NOMO-1 treated with DMSO at 0.1 percent for 48 hours (cell line): ENCODE measurements around the gene SHLD1.
A peak's percentile ranks its signal among the peaks of the same experiment; 100 is the strongest.

Experiments
- DNase-seq: peaks from one replicate; lab custom pipeline; 2025; ENCODE audit not compliant: unreplicated experiment; lab: John Stamatoyannopoulos, UW

Gene SHLD1

DNA sequence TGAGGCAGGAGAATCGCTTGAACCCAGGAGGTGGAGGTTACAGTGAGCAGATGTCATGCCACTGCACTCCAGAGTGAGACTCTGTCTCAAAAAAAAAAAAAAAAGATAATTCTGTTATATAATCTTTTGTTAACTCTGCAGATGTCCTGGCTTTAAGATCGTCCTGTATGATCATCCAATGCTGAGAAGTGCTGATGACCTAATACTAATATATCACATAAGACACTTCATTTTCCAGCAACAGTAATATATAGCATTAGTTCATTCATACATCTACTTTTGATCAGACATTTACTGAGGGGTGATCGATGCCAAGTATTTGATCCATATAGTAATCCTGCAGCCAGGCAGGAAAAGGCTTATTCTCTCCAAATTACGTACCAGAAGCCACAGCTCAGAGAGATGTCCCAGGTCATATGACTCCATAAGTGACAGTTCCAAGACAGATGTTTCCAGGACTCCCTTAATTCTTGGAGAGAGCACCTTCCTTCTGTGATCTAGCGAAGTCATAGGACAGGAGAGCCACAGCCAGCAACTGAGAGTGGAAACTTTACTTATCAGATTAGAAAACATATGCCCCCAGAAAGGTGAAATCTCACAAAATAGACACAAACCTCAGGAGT is 60.7 kb downstream of the SHLD1 start:
- DNase-seq, result no peak

DNA sequence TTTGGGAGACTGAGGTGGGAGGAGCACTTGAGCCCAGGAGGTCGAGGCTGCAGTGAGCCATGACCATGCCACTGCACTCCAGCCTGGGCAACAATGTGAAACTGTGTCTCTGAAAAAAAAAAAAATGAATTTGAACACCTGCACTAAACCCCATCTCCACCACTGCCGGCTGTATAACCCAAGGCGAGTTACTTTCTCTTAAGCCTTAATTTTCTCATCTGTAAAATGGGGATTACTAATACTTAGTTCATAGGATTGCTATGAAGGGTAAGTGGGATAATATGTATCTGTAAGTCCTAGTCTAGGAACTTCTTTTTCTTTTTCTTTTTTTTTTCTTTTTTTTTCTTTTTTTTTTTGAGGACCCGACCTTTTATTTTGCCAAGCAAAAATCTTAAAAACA is 61.5 kb downstream of the SHLD1 start:
- no peak for DNase-seq

DNA sequence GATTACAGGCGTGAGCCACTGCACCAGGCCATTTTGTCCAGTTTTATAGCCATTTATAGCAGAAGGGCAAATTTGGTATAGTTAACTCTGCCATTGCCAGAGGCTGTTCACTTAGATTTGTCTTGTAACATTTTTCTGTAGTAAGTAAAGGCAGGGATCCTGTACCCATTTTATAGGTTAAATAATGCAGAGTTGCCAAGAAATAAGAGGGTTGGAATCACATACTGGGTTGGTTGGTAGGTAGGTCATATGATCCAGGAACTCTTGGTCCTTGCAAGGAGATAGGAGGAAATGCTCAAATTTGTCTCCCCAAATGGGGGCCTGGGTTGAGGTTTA is 68.1 kb downstream of the SHLD1 start:
- no peak for DNase-seq

DNA sequence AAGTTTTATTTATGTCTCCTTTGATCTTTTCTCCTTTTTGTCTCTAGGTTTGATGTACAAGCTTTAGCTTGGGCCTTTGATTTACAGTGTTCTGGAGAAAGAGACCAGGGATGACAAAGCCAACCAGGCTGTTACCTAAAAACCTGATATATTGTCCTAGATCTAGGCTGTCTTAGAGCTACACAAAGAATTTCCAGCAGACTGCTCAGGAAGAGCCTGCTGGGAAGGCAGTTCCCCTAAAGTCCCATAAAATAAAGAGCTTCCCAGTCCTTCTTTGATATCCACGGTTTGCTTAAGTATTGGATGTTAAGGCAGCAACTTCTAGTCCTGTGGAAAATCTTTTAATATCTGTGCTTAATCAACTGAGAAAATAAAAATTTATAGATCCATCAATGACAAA is 70.5 kb downstream of the SHLD1 start:
- DNase-seq, result no peak

DNA sequence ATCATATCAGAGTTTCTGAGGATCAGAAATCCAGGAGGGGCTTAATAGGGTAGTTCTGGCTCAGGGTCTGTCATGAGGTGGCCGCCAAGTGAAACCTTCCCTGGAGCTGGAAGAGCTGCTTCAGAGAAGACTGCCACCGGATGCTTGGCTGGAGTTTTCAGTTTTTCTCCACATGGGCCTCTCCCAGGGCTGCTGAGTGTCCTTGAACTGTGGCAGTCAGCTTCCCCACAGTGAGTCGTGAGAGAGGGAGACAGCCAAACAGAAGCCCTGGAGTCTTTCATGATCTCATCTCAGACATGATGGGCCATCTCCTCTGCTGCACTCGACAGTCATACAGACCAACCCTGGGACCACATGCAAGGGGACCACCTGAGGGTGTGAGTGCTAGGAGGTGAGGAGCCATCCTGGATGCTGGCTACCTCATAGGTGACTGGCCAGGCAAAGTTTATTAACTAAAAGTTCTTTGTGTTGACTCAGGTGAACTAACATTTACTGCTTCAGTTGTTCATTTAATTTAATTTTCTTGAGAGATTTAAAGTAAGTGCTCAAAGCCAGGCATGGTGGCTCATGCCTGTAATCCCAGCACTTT is 71.5 kb downstream of the SHLD1 start:
- DNase-seq, result no peak

DNA sequence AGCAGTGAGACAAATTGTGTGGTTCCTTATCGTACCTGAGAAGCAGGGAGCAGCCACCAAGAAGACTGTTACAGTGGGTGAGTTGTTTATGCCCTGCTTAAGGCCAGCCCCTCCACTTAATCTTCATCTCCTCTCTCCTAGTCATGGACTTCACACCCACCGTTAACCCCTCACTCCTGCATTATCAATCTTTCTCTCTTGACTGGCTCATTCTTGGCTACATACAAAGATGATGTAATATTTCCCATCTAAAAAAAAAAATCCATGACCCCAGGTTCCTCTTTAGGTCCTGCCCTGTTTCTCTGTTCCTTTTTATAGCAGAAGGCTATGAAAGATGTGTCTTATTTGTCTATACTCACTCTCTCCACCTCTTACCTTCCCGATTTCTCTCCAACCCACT is 72.4 kb downstream of the SHLD1 start:
- peak; percentile 83 for DNase-seq

DNA sequence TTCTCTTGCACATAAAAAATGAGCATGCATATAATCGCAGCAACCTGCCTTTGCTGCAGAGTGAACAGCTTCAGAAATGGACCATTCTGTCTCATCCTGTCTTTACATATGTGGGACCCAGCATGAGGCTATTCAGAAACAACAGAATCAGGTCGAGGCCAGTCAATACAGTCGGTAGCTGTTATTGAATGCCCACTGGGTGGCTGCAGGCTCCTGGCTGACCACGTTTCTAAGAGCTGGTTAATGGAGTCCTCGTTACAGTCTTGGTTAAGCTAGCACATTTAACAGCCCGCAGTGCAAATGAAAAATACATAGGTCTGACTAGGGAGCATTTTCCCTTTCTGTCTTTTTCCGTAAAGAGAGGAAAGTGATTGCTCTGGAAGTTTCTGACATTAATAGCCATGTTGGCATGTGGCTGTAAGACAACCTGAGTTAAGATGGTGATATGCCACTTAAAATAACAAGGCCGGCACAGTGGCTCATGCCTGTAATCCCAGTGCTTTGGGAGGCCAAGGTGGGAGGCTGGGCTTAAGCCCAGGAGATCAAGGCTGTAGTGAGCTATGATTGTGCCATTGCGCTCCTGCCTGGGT is 75.0 kb downstream of the SHLD1 start:
- no peak for DNase-seq

DNA sequence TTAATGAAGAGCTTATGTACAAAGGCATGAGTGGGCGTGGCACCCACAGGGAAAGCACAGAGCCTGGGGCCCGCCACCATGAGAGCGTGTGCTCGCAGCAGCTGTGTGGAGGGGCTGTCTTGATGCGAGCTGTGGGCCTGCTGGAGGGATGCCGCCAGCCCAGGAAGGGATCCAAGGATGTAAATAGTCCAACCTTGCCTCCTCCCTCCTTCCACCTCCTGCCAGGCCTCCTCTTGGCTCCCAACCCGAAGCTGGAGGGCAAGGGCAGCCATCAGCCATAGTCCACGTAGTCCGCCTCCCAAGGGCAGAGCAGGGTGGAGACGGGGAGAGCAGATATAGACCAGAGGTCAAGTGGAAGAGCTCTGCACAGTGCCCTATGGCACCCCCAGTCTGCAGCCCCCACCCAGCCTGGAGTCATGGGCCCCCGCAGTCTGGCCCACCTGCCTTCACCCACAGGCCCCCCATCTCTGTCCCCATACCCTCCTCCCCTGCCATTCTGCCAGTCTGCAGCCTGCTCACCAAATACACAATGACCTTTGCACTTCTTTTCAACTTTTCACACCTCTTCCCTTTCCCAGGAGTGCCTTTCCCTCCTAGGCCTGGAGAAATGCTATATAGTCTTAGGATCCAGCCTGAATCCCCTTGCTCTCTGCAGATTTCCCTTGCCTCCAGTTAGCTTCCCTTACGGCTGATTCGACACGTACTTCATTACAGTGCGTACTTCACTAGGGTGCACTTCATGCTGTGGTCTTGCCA is 77.1 kb downstream of the SHLD1 start:
- no peak for DNase-seq

DNA sequence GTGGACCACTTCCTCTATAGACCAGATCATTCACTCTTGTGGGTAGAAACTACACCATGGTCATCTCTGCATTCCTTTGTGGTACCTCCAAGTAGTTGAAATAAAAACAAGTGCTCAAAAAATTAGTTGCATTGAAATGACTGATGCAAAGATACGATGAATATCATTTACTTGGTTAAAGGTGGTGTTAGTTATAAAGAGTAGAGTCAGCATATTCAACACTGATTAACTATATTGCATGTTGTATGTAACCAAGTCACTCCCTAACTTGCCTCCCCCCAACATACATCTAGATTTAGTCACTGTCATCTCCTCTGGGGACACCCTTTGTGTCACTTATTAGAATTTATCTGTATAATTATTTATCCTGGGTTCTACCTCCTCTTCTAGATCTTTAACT is 77.7 kb downstream of the SHLD1 start:
- no peak for DNase-seq

DNA sequence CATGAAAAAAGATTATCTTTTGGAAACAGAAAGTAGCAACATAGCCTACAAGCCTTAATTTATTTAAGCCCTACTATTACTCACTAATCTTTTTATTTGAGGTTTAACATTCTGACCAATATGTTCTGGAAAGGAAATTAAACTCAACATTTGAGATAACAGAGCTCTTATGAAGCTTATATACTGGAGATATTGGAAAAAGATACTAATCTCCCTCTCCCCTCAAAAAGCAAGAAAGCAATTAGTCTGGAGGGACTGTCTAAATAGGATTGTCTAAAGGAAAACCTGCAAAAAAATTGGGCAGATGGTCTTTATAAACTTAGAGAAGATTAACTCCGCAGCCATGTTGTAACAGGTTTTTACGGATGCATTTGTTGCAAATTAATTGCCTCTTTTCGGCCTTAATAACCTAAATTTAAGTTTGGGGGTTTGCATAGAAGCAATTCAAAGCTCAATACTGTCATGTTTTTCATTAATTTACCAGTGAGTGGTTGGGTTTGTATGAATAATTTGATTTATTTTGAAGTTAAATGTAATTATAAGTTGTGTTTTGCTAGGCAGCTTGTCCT is 79.1 kb downstream of the SHLD1 start:
- no peak for DNase-seq

DNA sequence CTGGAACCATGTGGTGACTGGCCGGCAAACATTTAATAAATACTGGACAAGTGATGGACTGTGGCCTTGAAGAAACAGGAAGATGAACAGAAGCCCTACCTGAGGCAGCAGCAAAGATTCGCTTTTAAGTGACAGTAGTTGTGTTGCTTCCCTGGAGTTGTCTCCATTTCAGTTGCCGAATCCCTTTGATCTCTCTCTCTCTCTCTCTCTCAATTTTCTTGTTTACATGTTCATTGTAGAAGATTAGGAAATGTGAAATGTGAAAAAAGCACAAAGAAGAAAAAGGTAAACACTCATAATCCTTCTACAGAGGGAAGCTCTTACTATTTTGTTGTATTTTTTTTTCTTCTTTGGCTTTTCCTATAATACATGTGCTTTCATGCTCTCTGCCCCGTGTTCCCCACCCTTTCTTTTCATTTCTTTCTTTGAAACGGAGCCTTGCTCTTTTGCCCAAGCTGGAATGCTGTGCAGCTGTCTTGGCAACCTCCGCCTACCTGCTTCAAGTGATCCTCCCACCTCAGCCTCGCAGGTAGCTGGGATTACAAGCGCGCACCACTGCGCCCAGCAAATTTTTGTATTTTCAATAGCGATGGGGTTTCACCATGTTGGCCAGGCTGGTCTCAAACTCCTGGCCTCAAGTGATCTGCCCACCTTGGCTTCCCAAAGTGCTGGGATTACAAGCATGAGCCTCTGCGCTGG is 81.5 kb downstream of the SHLD1 start:
- DNase-seq, result no peak

DNA sequence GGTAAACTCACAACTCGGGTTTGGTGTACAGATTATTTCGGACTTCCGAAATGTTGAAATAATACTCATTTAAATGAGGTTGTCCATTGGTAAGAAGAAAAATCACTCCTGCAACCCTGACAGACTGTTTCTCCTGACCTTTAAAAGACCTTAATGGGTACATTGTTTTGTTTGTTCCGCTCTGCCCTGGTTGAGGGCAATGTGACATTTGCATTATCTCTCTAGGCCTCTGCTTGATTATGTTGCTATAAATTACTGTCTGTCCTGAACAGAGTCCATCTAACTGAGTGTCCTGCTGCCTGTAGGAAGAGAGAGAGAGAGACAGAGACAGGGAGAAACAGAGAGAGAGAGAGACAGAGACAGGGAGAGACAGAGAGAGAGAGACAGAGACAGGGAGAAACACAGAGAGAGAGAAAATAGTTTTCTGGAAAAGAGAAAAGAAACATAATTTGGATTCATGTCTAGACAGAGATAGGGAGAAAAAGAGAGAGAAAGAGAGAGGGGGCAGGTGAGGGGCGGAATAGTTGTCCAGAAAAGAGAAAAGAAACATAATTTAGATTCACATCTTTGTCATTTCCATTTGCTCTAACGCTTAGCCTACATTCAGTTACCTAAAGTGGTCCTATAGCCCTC is 83.2 kb downstream of the SHLD1 start:
- DNase-seq, result no peak

DNA sequence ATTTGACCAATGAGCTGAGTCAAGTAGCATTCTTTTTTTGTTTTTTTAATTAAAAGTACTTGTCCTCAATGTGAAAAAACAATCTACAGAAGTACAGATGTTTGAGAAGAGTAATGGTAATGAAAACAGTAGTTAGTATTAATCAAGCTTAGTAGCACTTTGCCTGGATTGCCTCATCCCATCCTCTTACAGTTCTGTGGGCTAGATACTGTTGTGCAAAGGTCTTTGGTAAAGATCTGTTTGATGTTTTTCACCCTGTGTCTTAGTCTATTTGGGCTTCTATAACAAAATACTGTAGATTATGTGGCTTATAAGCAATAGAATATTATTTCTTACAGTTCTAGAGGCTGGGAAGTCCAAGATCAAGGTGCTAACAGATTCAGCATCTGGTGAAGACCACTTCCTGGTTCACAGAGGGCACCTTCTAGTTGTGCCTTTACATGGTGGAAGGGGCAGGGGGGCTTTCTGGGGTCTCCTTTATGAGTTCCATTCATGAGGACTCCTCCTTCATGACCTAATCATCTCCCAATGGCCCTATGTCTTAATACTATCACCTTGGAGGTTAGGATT is 84.3 kb downstream of the SHLD1 start:
- DNase-seq, result no peak

DNA sequence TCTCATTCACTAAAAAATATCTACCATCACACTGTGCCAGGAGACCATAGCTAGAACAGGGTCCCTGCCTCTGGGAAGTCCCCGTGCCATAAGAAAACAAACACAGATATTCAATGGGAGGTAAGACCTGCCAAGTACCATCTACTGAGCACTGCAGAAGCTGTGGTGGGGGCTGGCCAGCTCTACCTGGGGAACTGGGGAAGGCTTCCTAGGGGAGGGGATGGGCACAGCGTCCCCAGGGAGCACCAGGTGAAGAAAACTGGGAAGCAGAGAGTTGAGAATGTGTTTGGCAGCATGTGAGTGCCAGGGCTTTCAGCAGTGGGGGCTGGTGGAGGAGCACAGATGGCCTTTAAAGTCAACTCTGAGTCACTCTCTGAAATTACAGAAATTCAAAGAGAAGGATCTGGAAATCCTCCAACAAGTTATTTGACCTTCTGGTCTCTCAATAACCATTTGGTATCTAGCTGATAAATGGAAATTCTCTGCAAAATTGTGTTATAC is 85.2 kb downstream of the SHLD1 start:
- no peak for DNase-seq

DNA sequence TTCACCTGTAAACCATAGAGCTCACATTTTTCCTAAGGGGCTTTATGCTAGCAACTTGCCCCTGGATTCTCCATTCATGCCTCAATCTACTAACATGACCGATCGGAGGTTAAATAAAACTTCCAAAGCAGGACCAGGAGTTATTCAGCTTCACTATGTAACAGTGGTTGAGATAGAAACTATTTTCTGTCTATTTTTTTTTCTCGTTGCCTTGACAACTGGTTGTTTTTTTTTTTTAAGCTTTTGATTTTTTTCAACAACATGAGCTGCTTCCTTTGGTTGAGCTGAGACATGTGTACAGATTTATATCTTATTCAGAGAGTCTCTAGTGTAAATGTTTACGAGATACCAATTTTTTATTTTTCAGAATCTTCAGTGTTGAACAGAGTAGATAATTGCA is 85.7 kb downstream of the SHLD1 start:
- DNase-seq, result no peak

DNA sequence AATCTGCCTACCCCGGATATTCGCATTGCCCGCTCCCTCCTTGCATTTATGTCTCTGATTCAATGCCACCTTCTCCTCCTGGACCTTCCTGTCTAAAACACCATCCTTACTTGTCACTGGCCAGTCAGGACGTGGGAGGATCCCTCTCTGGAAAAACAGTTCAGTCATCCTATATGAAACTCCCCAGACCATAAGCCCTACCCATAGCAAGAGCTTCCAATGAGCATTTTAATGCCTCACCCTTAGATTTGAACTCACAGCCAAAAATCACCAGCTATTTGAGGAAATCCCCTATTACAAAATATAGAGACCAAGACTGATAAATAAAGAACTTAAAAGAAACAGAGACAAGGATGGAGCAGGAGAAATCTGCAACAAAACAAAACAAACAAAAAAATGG is 86.4 kb downstream of the SHLD1 start:
- DNase-seq, result no peak

DNA sequence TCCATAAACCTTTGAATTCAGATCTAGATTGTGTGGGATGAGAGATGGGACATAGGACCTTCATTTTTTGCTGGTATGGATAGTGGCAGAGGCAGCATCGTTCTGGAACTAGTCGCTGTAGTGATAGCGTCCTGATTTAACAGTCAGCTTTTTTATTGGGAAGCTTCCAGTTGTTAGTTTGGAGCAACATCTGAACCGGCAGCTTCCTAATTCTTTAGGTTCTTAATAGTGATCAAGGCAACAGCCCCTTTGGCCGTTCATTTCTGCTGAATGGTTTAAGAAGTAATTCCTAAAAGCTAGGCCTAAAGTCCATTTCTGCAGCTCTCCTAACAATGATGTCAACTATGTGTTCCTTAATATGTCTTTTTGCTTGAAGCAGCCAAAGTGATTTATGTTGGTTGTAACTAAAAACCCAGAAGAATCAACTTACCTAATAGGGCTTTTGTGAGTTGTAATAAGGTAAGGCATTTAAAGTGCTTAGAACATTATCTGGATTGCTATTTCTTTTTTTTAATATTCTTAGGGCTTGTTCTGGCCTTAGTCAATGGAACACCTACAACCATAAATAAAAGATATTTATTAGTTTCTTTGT is 90.3 kb downstream of the SHLD1 start:
- DNase-seq, result no peak

DNA sequence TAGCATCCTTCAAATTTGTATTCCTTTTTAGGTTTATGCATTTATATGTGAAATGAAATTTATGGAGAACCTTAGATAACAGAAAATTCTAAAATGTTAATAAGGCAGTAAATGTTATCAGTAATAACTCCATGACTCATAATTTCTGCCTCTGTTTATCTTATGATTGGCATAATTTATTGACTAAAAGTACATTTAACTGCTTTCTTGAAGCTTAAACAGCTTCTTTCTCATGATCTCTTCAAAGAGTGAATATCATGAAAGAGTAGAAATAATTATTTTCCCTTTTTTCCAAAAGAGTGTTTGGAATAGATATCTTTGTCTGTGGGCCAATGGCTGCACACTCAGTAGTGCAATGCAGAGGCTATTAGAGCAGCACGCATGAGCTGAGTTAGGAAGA is 91.3 kb downstream of the SHLD1 start:
- DNase-seq, result no peak

DNA sequence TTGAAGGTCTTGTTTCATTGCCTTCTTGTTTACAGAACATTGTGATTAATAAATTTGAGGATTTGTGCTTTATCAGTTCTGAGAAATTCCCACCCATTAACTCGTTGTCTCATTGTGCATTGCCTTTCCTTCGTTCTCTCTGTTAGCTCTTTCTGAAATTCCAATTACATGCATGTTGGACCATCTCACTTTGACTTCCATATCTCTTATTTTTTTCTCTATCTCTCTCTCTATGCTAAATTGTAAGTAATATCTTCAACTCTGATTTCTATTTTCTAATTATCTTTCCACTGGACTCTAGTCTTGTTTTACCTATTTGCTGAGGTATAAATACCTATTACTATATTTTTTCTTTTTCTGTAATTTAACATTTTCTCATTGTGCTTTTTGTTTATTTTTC is 92.3 kb downstream of the SHLD1 start:
- DNase-seq, result no peak

DNA sequence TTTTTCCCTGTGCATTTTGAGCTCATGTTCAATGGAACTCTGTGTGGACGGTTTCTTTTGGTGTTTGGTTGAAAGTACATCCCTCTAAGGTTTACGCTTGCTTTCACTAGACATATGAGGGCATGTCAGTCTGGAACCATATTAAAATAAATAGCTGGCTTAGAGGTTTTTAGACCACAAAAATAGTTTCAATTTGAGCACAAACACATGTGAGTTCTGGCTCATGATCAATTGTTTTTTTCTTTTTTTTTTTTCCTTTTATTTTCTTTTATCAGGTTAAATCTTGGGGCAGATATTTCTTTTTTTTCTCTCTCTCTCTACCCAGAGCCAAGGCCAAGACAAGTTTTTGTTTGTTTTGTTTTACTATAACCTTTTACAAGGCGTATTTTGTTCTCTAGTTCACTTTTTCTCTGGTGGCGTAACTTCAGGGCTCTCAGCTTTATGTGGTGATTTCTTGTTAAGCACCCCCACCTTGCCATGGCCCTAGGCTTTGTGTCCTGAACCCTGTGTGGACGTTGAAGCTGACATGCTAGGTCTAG is 92.9 kb downstream of the SHLD1 start:
- no peak for DNase-seq
